ENCODE measurements around the gene CPSF3.

- TF ChIP-seq CTCF (IDR thresholded peaks at IDR 0.05), result no peak
- TF ChIP-seq EZH2 (IDR thresholded peaks at IDR 0.05; ENCODE audit: borderline replicate concordance, insufficient read depth, low read depth, low read length, poor library complexity, severe bottlenecking), result no peak
These were observed 27.8 kb downstream of the CPSF3 start for GRCh38 chr2:9451231-9451630.

All from B cell (primary cell).